A673 (cell line): ENCODE measurements around the gene DMBX1. TPM values are rescaled to one million over a fixed set of nuclear protein-coding genes. Genes with fewer than 3 reads are reported as not detected.

ENCODE experiments used
- BruUV-seq: library from RNA; stranded (reverse); fragments of 400-500 nt; replicated peaks from 2 replicates; lab custom pipeline; 2021; lab: Mats Ljungman, UMichigan
- CTCF ChIA-PET: fragments of 300-600 bp; sonication (Branson Sonifier 250); formaldehyde crosslinking; loops from one replicate; lab custom pipeline; 2022; ENCODE audit warnings: antibody characterized with exemption; lab: Charles Lee
- POLR2A ChIA-PET: fragments of 300-600 bp; sonication (Branson Sonifier 250); formaldehyde crosslinking; loops from one replicate; lab custom pipeline; 2022; ENCODE audit warnings: antibody characterized with exemption; ENCODE audit not compliant: low non-redundant PET; lab: Charles Lee
- DNase-seq: peaks from one replicate; pipeline ENCODE4 v3.0.0-alpha.2; 2015; ENCODE audit warnings: low spot score
- H3K27ac ChIP-seq: fragments of 200-600 bp; sonication (generic); 2 replicates; pipeline ENCODE4 v1.5.1; 2016; ENCODE audit warnings: mixed run types, low read depth, mild to moderate bottlenecking, mixed read lengths, antibody characterized with exemption, low read length; ENCODE audit not compliant: poor library complexity, severe bottlenecking
- H3K27me3 ChIP-seq: fragments of 200-600 bp; sonication (generic); replicated peaks from 2 replicates; pipeline ENCODE4 v1.6.1; 2017; ENCODE audit warnings: mixed run types, low read depth, mild to moderate bottlenecking, mixed read lengths, antibody characterized with exemption, low read length; ENCODE audit not compliant: insufficient read depth, poor library complexity
- H3K36me3 ChIP-seq: fragments of 200-600 bp; sonication (generic); 2 replicates; pipeline ENCODE4 v1.6.1; 2016; ENCODE audit warnings: mixed run types, mild to moderate bottlenecking, mixed read lengths, antibody characterized with exemption, low read length; ENCODE audit not compliant: insufficient read depth, poor library complexity, severe bottlenecking
- H3K4me1 ChIP-seq: fragments of 200-600 bp; sonication (generic); 2 replicates; pipeline ENCODE4 v1.6.1; 2017; ENCODE audit warnings: mixed run types, mild to moderate bottlenecking, mixed read lengths, antibody characterized with exemption, low read length; ENCODE audit not compliant: insufficient read depth, poor library complexity, severe bottlenecking
- H3K4me3 ChIP-seq: fragments of 200-600 bp; sonication (generic); 2 replicates; pipeline ENCODE4 v1.5.1; 2016; ENCODE audit warnings: low read depth, mixed run types, mild to moderate bottlenecking, mixed read lengths, low read length; ENCODE audit not compliant: poor library complexity, severe bottlenecking
- H3K9me3 ChIP-seq: fragments of 200-600 bp; sonication (generic); 2 replicates; pipeline ENCODE4 v1.6.1; 2016; ENCODE audit warnings: mixed run types, low read depth, mild to moderate bottlenecking, mixed read lengths, antibody characterized with exemption, low read length; ENCODE audit not compliant: poor library complexity, severe bottlenecking
- CTCF ChIP-seq: fragments of 300-800, 200-600 bp; sonication (generic); conservative IDR thresholded peaks from 2 replicates; pipeline ENCODE4 v1.5.1; 2017; ENCODE audit warnings: low read depth, mild to moderate bottlenecking, antibody characterized with exemption, low read length, moderate library complexity, mixed read lengths
- EZH2 ChIP-seq: fragments of 200-600 bp; sonication (generic); IDR thresholded peaks from 2 replicates; pipeline ENCODE4 v1.6.1; 2017; ENCODE audit warnings: borderline replicate concordance, low read depth, mild to moderate bottlenecking, mixed read lengths, antibody characterized with exemption, low read length; ENCODE audit not compliant: poor library complexity, severe bottlenecking
- intact Hi-C: fragments of 100-400 bp; cut with micrococcal nuclease; formaldehyde crosslinking; loops from one replicate; pipeline ENCODE4 v1.10.0; 2022; ENCODE audit not compliant: unreplicated experiment
- total RNA-seq: library from RNA; stranded (reverse); gene quantifications from 2 replicates; pipeline ENCODE4 v1.2.3, GENCODE V29; 2021

The DMBX1 gene
- total RNA-seq, 1 experiment from 2014 or later: 0.69 TPM

- Histone ChIP-seq H3K4me3 (no peak overlapping the region), H3K4me1 (no peaks in the 10 kb centered on the region), H3K27ac (no peak overlapping the region), H3K27me3 (no peaks in the 10 kb centered on the region), H3K9me3 (no peaks in the 10 kb centered on the region), H3K36me3 (no peaks in the 10 kb centered on the region)
- BruUV-seq: no TSS peak
- no peak for DNase-seq
- no peak for TF ChIP-seq CTCF
- no peak for TF ChIP-seq EZH2
- CTCF ChIA-PET: interaction anchor here (0.6 kb wide), 1 partner anchor 9 kb away, joined by 4 read pairs; no protein-coding TSS in a partner anchor
- POLR2A ChIA-PET: no interaction called here
- intact Hi-C loops: no loop called here
These were observed 10.7 kb upstream of the DMBX1 start for GRCh38 chr1:46478721-46479485.

GRCh38 chr1:46479744-46480350 is 9.8 kb upstream of the DMBX1 start:
- Histone ChIP-seq H3K4me1 (no peaks in the 10 kb centered on the region), H3K36me3 (no peaks in the 10 kb centered on the region), H3K27ac (no peak overlapping the region), H3K4me3 (no peak overlapping the region), H3K9me3 (no peaks in the 10 kb centered on the region), H3K27me3 (no peaks in the 10 kb centered on the region)
- TF ChIP-seq EZH2: no peak
- TF ChIP-seq CTCF: no peak
- intact Hi-C loops: no loop called here
- no TSS peak for BruUV-seq
- DNase-seq: no peak
- CTCF ChIA-PET: no interaction called here
- POLR2A ChIA-PET: interaction anchor here (0.6 kb wide), 1 partner anchor 19 kb away, joined by 5 read pairs; no protein-coding TSS in a partner anchor

- no TSS peak for BruUV-seq
- H3K27ac ChIP-seq: no peak overlapping the region
- H3K36me3 ChIP-seq: no peaks in the 10 kb centered on the region
- intact Hi-C loops: no loop called here
- H3K27me3 ChIP-seq: peaks cover 5% of the 10 kb centered on the region
- H3K4me1 ChIP-seq: no peaks in the 10 kb centered on the region
- no peaks in the 10 kb centered on the region for H3K9me3 ChIP-seq
- TF ChIP-seq CTCF (no peak), EZH2 (no peak)
- CTCF ChIA-PET: no interaction called here
- DNase-seq: no peak
- POLR2A ChIA-PET: interaction anchor here (0.7 kb wide), 1 partner anchor 38 kb away, joined by 3 read pairs; no protein-coding TSS in a partner anchor
- no peak overlapping the region for H3K4me3 ChIP-seq
These were observed 8.5 kb upstream of the DMBX1 start for GRCh38 chr1:46480959-46481646.
